IMR-90 (cell line): ENCODE results near the gene LPAR1. TPM values are rescaled to one million over a fixed set of nuclear protein-coding genes. Genes with fewer than 3 reads are reported as not detected.

ENCODE experiments used
- ATAC-seq: fragments of 200-7000 bp; cut with Tn5 transposase; 2 replicates; pipeline ENCODE4 v1.9.1; 2020; ENCODE audit warnings: low read depth, mild to moderate bottlenecking, moderate library complexity
- BruUV-seq: library from RNA; stranded (reverse); fragments of 400-500 nt; replicated peaks from 2 replicates; lab custom pipeline; 2021; lab: Mats Ljungman, UMichigan
- CTCF ChIA-PET: fragments of 300-600 bp; formaldehyde crosslinking; extraction: SDS; loops from one replicate; lab custom pipeline; 2021; ENCODE audit warnings: antibody characterized with exemption; lab: Yijun Ruan, JAX
- POLR2A ChIA-PET: fragments of 300-600 bp; sonication (Branson Sonifier 250); formaldehyde crosslinking; loops from one replicate; lab custom pipeline; 2022; ENCODE audit warnings: antibody characterized with exemption; ENCODE audit not compliant: unreplicated experiment; lab: Charles Lee
- DNase-seq: peaks from one replicate; pipeline ENCODE4 v3.0.0; 2013
- H2AFZ ChIP-seq: replicated peaks from 2 replicates; pipeline ENCODE3; 2013; ENCODE audit warnings: low read length, mild to moderate bottlenecking; ENCODE audit not compliant: poor library complexity
- H2AK5ac ChIP-seq: 2 replicates; pipeline ENCODE4 v1.6.1; 2013; ENCODE audit warnings: low read depth, low read length, inconsistent platforms
- H2AK9ac ChIP-seq: replicated peaks from 2 replicates; pipeline ENCODE3; 2013; ENCODE audit warnings: mild to moderate bottlenecking, low read depth, low read length, moderate library complexity; ENCODE audit not compliant: poor library complexity
- H2BK120ac ChIP-seq: 2 replicates; pipeline ENCODE4 v1.6.1; 2013; ENCODE audit warnings: low read depth, low read length, inconsistent platforms
- H2BK15ac ChIP-seq: 3 replicates; pipeline ENCODE4 v1.6.1; 2013; ENCODE audit warnings: low read depth, low read length, inconsistent platforms
- H2BK20ac ChIP-seq: 2 replicates; pipeline ENCODE4 v1.6.1; 2013; ENCODE audit warnings: low read depth, mild to moderate bottlenecking, inconsistent platforms, low read length, moderate library complexity
- H2BK5ac ChIP-seq: 2 replicates; pipeline ENCODE4 v1.6.1; 2013; ENCODE audit warnings: mild to moderate bottlenecking, low read depth, low read length, inconsistent platforms; ENCODE audit not compliant: poor library complexity, severe bottlenecking
- H3K14ac ChIP-seq: replicated peaks from 2 replicates; pipeline ENCODE4 v1.6.1; 2013; ENCODE audit warnings: low read depth, low read length, inconsistent platforms
- H3K18ac ChIP-seq: 2 replicates; pipeline ENCODE4 v1.6.1; 2013; ENCODE audit warnings: low read depth, low read length, control low read depth
- H3K23ac ChIP-seq: 2 replicates; pipeline ENCODE4 v1.6.1; 2013; ENCODE audit warnings: low read depth, low read length, inconsistent platforms
- H3K27ac ChIP-seq: 2 replicates; pipeline ENCODE4 v1.5.1; 2013; ENCODE audit warnings: mild to moderate bottlenecking, control low read depth, low read length; ENCODE audit not compliant: insufficient read depth
- H3K27me3 ChIP-seq: 2 replicates; pipeline ENCODE4 v1.6.1; 2013; ENCODE audit warnings: low read length; ENCODE audit not compliant: control insufficient read depth, insufficient read depth
- H3K36me3 ChIP-seq: 2 replicates; pipeline ENCODE4 v1.6.1; 2013; ENCODE audit warnings: low read length, mixed read lengths; ENCODE audit not compliant: control insufficient read depth, insufficient read depth
- H3K4ac ChIP-seq: 2 replicates; pipeline ENCODE4 v1.6.1; 2013; ENCODE audit warnings: low read depth, low read length, inconsistent platforms
- H3K4me1 ChIP-seq: 2 replicates; pipeline ENCODE4 v1.6.1; 2013; ENCODE audit warnings: low read length, mixed read lengths; ENCODE audit not compliant: control insufficient read depth, insufficient read depth
- H3K4me2 ChIP-seq: 2 replicates; pipeline ENCODE4 v1.6.1; 2013; ENCODE audit warnings: low read depth, mild to moderate bottlenecking, control low read depth, low read length, moderate library complexity
- H3K4me3 ChIP-seq: 2 replicates; pipeline ENCODE4 v1.5.1; 2013; ENCODE audit warnings: low read depth, mild to moderate bottlenecking, control low read depth, low read length, moderate library complexity; ENCODE audit not compliant: insufficient read depth
- H3K56ac ChIP-seq: 2 replicates; pipeline ENCODE4 v1.6.1; 2013; ENCODE audit warnings: low read length, inconsistent platforms; ENCODE audit not compliant: insufficient read depth; ENCODE audit errors: extremely low read depth
- H3K79me1 ChIP-seq, 2 experiments: 2 replicates each; pipeline ENCODE4 v1.6.1; 2013; ENCODE audit warnings: low read length in 2 of 2, inconsistent platforms in 1 of 2, low read depth in 1 of 2
- H3K9ac ChIP-seq: 2 replicates; pipeline ENCODE4 v1.6.1; 2013; ENCODE audit warnings: low read depth, low read length, control low read depth
- H3K9me1 ChIP-seq: 2 replicates; pipeline ENCODE4 v1.6.1; 2013; ENCODE audit warnings: low read length, inconsistent platforms; ENCODE audit not compliant: insufficient read depth
- H3K9me3 ChIP-seq: 2 replicates; pipeline ENCODE4 v1.6.1; 2013; ENCODE audit warnings: low read length; ENCODE audit not compliant: control insufficient read depth, insufficient read depth
- H4K20me1 ChIP-seq: 2 replicates; pipeline ENCODE4 v1.6.1; 2013; ENCODE audit warnings: low read length, inconsistent platforms; ENCODE audit not compliant: insufficient read depth
- H4K5ac ChIP-seq: 2 replicates; pipeline ENCODE4 v1.6.1; 2013; ENCODE audit warnings: mild to moderate bottlenecking, low read depth, low read length, control low read depth
- H4K8ac ChIP-seq, 2 experiments: 2 replicates each; pipeline ENCODE4 v1.6.1; 2013; ENCODE audit warnings: low read depth in 2 of 2, low read length in 2 of 2, control low read depth in 1 of 2, inconsistent platforms in 1 of 2
- H4K91ac ChIP-seq: 2 replicates; pipeline ENCODE4 v1.6.1; 2013; ENCODE audit warnings: low read depth, low read length, inconsistent platforms; ENCODE audit not compliant: insufficient read depth
- BHLHE40 ChIP-seq: fragments of 150-350 bp; IDR thresholded peaks from 2 replicates; pipeline ENCODE4 v1.6.1; 2016; ENCODE audit warnings: mild to moderate bottlenecking, low read depth, low read length
- CEBPB ChIP-seq: IDR thresholded peaks from 2 replicates; pipeline ENCODE4 v1.6.1; 2012; ENCODE audit warnings: low read depth, low read length, improper control_type of control experiment
- CTCF ChIP-seq: conservative IDR thresholded peaks from 2 replicates; pipeline ENCODE4 v1.5.1; 2012; ENCODE audit warnings: mild to moderate bottlenecking, low read depth, low read length, improper control_type of control experiment
- MAZ ChIP-seq: IDR thresholded peaks from 2 replicates; pipeline ENCODE4 v1.6.1; 2012; ENCODE audit warnings: low read depth, mild to moderate bottlenecking, low read length, improper control_type of control experiment, moderate library complexity, borderline replicate concordance
- MXI1 ChIP-seq: IDR thresholded peaks from 2 replicates; pipeline ENCODE4 v1.6.1; 2012; ENCODE audit warnings: low read depth, mild to moderate bottlenecking, low read length, moderate library complexity, borderline replicate concordance
- NFE2L2 ChIP-seq: fragments of 150-350 bp; IDR thresholded peaks from 2 replicates; pipeline ENCODE4 v1.6.1; 2016; ENCODE audit warnings: low read depth, mild to moderate bottlenecking, low read length
- POLR2A ChIP-seq: IDR thresholded peaks from 2 replicates; pipeline ENCODE4 v1.6.1; 2012; ENCODE audit warnings: mild to moderate bottlenecking, low read depth, low read length
- RAD21 ChIP-seq: IDR thresholded peaks from 2 replicates; pipeline ENCODE4 v1.6.1; 2012; ENCODE audit warnings: low read length, improper control_type of control experiment
- RCOR1 ChIP-seq: IDR thresholded peaks from 2 replicates; pipeline ENCODE4 v1.6.1; 2012; ENCODE audit warnings: mild to moderate bottlenecking, low read length, improper control_type of control experiment; ENCODE audit not compliant: insufficient replicate concordance
- RFX5 ChIP-seq: IDR thresholded peaks from 2 replicates; pipeline ENCODE4 v1.8.0; 2012; ENCODE audit warnings: low read depth, mild to moderate bottlenecking, low read length, moderate library complexity
- SMC3 ChIP-seq: fragments of 150-350 bp; IDR thresholded peaks from 2 replicates; pipeline ENCODE4 v1.6.1; 2016; ENCODE audit warnings: low read depth, mild to moderate bottlenecking, antibody characterized with exemption, low read length, moderate library complexity
- USF2 ChIP-seq: fragments of 150-350 bp; IDR thresholded peaks from 2 replicates; pipeline ENCODE4 v1.6.1; 2017; ENCODE audit warnings: mild to moderate bottlenecking, antibody characterized with exemption, low read length, low read depth
- WGBS, 2 experiments: methylation state at CpG; one replicate each; pipeline versions ENCODE4 v1.1.5 to v1.1.7; 2013; ENCODE audit warnings: missing lambda C conversion rate in 2 of 2; ENCODE audit not compliant: insufficient read length in 1 of 2; ENCODE audit errors: extremely low coverage in 2 of 2; 5-methylcytosine and 5-hydroxymethylcytosine counted together
- dilution Hi-C: fragments of 300-500 bp; cut with HindIII; formaldehyde crosslinking; loops from one replicate; pipeline ENCODE4 v1.14.3; 2018; ENCODE audit warnings: low sequenced_read_pairs; ENCODE audit not compliant: unreplicated experiment
- in situ Hi-C: fragments of 300-500 bp; cut with MboI; formaldehyde crosslinking; loops from 3 replicates; pipeline ENCODE4 v1.14.3; 2019; ENCODE audit warnings: low sequenced_read_pairs, inconsistent platforms, mixed read lengths
- intact Hi-C: fragments of 100-400 bp; cut with micrococcal nuclease; formaldehyde crosslinking; loops from 2 replicates; pipeline ENCODE4 v1.10.0; 2022
- polyA plus RNA-seq, 3 experiments: library from polyadenylated mRNA; depleted of rRNA; stranded (reverse); fragments of >200 nt; gene quantifications; 2 replicates each; pipeline ENCODE4 v1.2.3, GENCODE V29; 2012; ENCODE audit warnings: low replicate concordance in 1 of 3
- total RNA-seq: library from RNA; depleted of rRNA; stranded (reverse); fragments of >200 nt; gene quantifications from 2 replicates; pipeline ENCODE4 v1.2.3, GENCODE V29; 2012

Gene LPAR1
- total and polyA plus RNA-seq, 2 of the 4 experiments (the other 2 are of a cell fraction) = 171 to 315 TPM

- Histone ChIP-seq H3K4ac (peak overlapping the region; percentile 98), H3K9me1 (peaks cover 4% of the 10 kb centered on the region; the same call in 1 of the 2 replicates), H3K23ac (peak overlapping the region; percentile 92; the same call in 1 of the 2 replicates), H2BK15ac (peak overlapping the region; percentile 92), H2BK20ac (peak overlapping the region; percentile 98), H2AK9ac (no peak overlapping the region), H4K5ac (peak overlapping the region; percentile 94; the same call in 1 of the 2 replicates), H2AK5ac (peak overlapping the region; percentile 96; the same call in 1 of the 2 replicates), H3K27ac (peak overlapping the region; percentile 97), H2BK120ac (peak overlapping the region; percentile 98), H3K79me1 (peaks cover 3 to 24% of the 10 kb centered on the region in 2 experiments; a peak in 3 of 4 replicates), H2BK5ac (peak overlapping the region; percentile 99), H3K18ac (peak overlapping the region; percentile 97), H3K14ac (peak overlapping the region; percentile 83), H3K27me3 (no peaks in the 10 kb centered on the region), H3K9me3 (0 out of 2 replicates have a peak, but pooled peaks cover 3% of the 10 kb centered on the region), H2AFZ (no peak overlapping the region), H3K4me2 (peak overlapping the region; percentile 58), H4K20me1 (no peaks in the 10 kb centered on the region), H3K56ac (peak overlapping the region; percentile 97), H3K4me1 (peaks cover 8% of the 10 kb centered on the region), H4K8ac (peak overlapping the region; percentile 82 to 91), H4K91ac (peak overlapping the region; percentile 97), H3K36me3 (no peaks in the 10 kb centered on the region), H3K4me3 (no peak overlapping the region), H3K9ac (no peak overlapping the region)
- ATAC-seq (peak; percentile 54), DNase-seq (peak; percentile 61)
- in situ Hi-C loops (no loop called here), intact Hi-C loops (loop anchor here (1.0 to 5.0 kb wide), 2 partner anchors 39 to 186 kb away; no protein-coding TSS in a partner anchor), dilution Hi-C loops (no loop called here)
- TF ChIP-seq CTCF = no peak
- no peak for TF ChIP-seq RCOR1
- TF ChIP-seq MXI1 = no peak
- TF ChIP-seq POLR2A = no peak
- TF ChIP-seq RFX5 = no peak
- TF ChIP-seq CEBPB = no peak
- TF ChIP-seq USF2 = no peak
- TF ChIP-seq SMC3 = no peak
- no peak for TF ChIP-seq BHLHE40
- TF ChIP-seq MAZ = no peak
- TF ChIP-seq RAD21 = no peak
- no peak for TF ChIP-seq NFE2L2
- WGBS, 2 experiments = no CpG with 5 or more reads among the region's 1 CpG
- no TSS peak for BruUV-seq
- POLR2A ChIA-PET = interaction anchor here (0.6 to 0.9 kb wide), 2 partner anchors 16 to 20 kb away, joined by 4 to 5 read pairs; no protein-coding TSS in a partner anchor
- CTCF ChIA-PET = interaction anchor here (0.9 kb wide), 1 partner anchor 194 kb away, joined by 3 read pairs; no protein-coding TSS in a partner anchor
Measured at GRCh38 chr9:110835859-110836271, 202.4 kb downstream of the LPAR1 start.
